ENCODE data around the gene ABCA9. TPM values are rescaled to one million over a fixed set of nuclear protein-coding genes. Genes with fewer than 3 reads are reported as not detected.
"Not testable (repeated sequence)": the region's sequence is repeated elsewhere in the genome, so short reads cannot be mapped to it uniquely, and the experiment has no call there.

The ABCA9 gene
- total RNA-seq, 1 experiment from 2014 or later, result not detected

DNA sequence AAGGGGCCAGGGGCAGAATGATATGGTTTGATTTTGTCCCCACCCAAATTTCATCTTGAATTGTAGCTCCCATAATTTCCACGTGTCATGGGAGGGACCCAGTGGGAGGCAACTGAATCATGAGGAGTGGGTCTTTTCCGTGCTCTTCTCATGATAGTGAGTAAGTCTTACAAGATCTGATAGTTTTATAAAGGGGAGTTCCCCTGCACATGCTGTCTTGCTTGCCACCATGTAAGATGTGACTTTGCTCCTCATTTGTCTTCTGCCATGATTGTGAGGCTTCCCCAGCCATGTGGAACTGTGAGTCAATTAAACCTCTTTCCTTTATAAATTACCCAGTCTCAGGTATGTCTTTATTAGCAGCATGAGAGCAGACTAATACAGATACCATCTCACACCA, 101.6 kb downstream of the ABCA9 start:
- H3K9me3 ChIP-seq (replicated peaks); H3K4me3 ChIP-seq; DNase-seq; H3K27ac ChIP-seq; H3K36me3 ChIP-seq; H3K27me3 ChIP-seq; H3K4me1 ChIP-seq: not testable (repeated sequence)

DNA sequence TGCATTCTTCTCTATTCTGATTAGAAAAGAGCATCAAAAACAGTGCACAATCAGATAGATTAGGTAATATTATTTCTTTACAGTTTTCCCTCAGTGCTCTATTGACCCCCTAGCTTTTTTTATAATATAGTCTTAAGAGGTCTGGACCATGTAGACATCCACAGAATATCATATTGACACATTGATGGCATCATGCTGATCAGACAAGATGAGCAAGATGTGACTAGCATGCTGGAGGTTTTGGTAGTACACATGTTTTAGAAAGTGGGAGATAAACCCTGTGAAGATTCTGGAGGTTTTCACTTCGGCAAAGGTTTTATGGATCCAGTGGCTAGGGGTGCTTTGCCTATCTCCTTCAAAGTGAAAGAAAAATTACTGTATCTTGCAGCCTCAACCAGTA, 102.8 kb downstream of the ABCA9 start:
- Histone ChIP-seq H3K27ac (no peak overlapping the region), H3K4me1 (no peaks in the 10 kb centered on the region), H3K36me3 (no peaks in the 10 kb centered on the region), H3K4me3 (no peak overlapping the region), H3K27me3 (no peaks in the 10 kb centered on the region), H3K9me3 (replicated peaks) (no peaks in the 10 kb centered on the region)
- no peak for DNase-seq

- H3K9me3 ChIP-seq (replicated peaks), result no peaks in the 10 kb centered on the region
- DNase-seq, result no peak
- H3K27me3 ChIP-seq, result no peaks in the 10 kb centered on the region
- no peaks in the 10 kb centered on the region for H3K4me1 ChIP-seq
- no peak within 1 kb of the TSS for H3K4me3 ChIP-seq
- no peak within 1 kb of the TSS for H3K27ac ChIP-seq
- no peaks in the 10 kb centered on the region for H3K36me3 ChIP-seq
These were observed 105.4 kb downstream of the ABCA9 start, which contains the start of gene ABCA8 for GRCh38 chr17:68955181-68955841. TSS of gene ABCA8 (minus strand) at chr17:68955392. CDS start at chr17:68942034, 13,358 bp downstream.

GRCh38 chr17:68954146-68954896, 106.4 kb downstream of the ABCA9 start:
- H3K36me3 ChIP-seq, result no peaks in the 10 kb centered on the region
- H3K9me3 ChIP-seq (replicated peaks), result no peaks in the 10 kb centered on the region
- no peaks in the 10 kb centered on the region for H3K27me3 ChIP-seq
- H3K4me3 ChIP-seq, result no peak overlapping the region
- no peak overlapping the region for H3K27ac ChIP-seq
- H3K4me1 ChIP-seq, result no peaks in the 10 kb centered on the region
- no peak for DNase-seq

DNA sequence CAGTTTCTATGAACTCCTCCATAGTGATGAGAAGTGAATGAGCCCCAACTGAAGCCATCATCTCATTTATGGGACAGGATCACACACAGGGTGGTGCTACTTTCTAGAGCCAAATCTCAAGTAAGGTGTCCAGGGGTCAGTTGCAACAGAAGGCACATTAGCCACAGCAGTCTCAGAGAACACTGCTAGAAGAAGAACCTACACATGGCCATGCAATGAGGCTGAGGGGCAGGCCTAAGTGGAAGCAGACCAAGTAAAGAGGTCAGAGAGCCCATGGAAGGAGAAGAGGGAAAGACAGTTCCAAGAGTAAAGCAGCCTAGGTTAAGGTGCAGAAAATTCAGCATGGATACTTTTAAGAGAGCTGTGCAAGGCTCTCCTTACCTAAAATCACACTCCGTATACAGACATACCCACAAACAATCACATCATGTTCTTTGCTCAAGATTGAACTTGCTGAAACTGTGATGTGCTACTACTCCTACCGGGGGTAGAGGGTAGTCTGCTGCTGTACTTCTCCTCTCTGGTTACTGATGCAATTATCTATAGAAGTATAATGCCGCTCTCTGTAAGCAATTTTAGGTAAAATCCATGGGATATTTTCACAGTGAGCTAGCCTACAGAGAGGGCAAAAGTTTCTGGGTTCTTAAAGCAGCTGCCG, 107.3 kb downstream of the ABCA9 start:
- Histone ChIP-seq H3K9me3 (replicated peaks) (no peaks in the 10 kb centered on the region), H3K27ac (no peak overlapping the region), H3K36me3 (no peaks in the 10 kb centered on the region), H3K4me1 (no peaks in the 10 kb centered on the region), H3K4me3 (no peak overlapping the region), H3K27me3 (no peaks in the 10 kb centered on the region)
- no peak for DNase-seq

GRCh38 chr17:68950725-68951124, 110.0 kb downstream of the ABCA9 start:
- H3K36me3 ChIP-seq, result no peaks in the 10 kb centered on the region
- H3K27me3 ChIP-seq, result no peaks in the 10 kb centered on the region
- no peak overlapping the region for H3K27ac ChIP-seq
- DNase-seq, result no peak
- H3K4me1 ChIP-seq, result no peaks in the 10 kb centered on the region
- H3K4me3 ChIP-seq, result no peak overlapping the region
- H3K9me3 ChIP-seq (replicated peaks), result no peaks in the 10 kb centered on the region

GRCh38 chr17:68947868-68948267, 112.9 kb downstream of the ABCA9 start:
- not testable (repeated sequence) for H3K4me3 ChIP-seq; DNase-seq; H3K27me3 ChIP-seq; H3K9me3 ChIP-seq (replicated peaks); H3K27ac ChIP-seq; H3K36me3 ChIP-seq; H3K4me1 ChIP-seq

GRCh38 chr17:68944435-68945035, 116.2 kb downstream of the ABCA9 start:
- Histone ChIP-seq H3K9me3 (replicated peaks) (no peaks in the 10 kb centered on the region), H3K27me3 (no peaks in the 10 kb centered on the region), H3K36me3 (no peaks in the 10 kb centered on the region), H3K27ac (no peak overlapping the region), H3K4me1 (no peaks in the 10 kb centered on the region), H3K4me3 (no peak overlapping the region)
- DNase-seq, result no peak

- H3K4me3 ChIP-seq, result not testable (repeated sequence)
These were observed 116.9 kb downstream of the ABCA9 start for GRCh38 chr17:68943812-68944182.

GRCh38 chr17:68943123-68943811, 117.5 kb downstream of the ABCA9 start:
- no peak for DNase-seq
- H3K36me3 ChIP-seq, result no peaks in the 10 kb centered on the region
- no peak overlapping the region for H3K27ac ChIP-seq
- no peak overlapping the region for H3K4me3 ChIP-seq
- no peaks in the 10 kb centered on the region for H3K27me3 ChIP-seq
- H3K9me3 ChIP-seq (replicated peaks), result no peaks in the 10 kb centered on the region
- no peaks in the 10 kb centered on the region for H3K4me1 ChIP-seq

More at GRCh38 chr17:68943812-68944182, 116.9 kb downstream of the ABCA9 start:
- not testable (repeated sequence) for H3K27ac ChIP-seq; H3K9me3 ChIP-seq (replicated peaks); DNase-seq; H3K36me3 ChIP-seq; H3K4me1 ChIP-seq; H3K27me3 ChIP-seq

GRCh38 chr17:68942389-68942788, 118.3 kb downstream of the ABCA9 start:
- H3K27me3 ChIP-seq, result no peaks in the 10 kb centered on the region
- H3K36me3 ChIP-seq, result no peaks in the 10 kb centered on the region
- no peak for DNase-seq
- no peak overlapping the region for H3K4me3 ChIP-seq
- no peaks in the 10 kb centered on the region for H3K4me1 ChIP-seq
- no peak overlapping the region for H3K27ac ChIP-seq
- no peaks in the 10 kb centered on the region for H3K9me3 ChIP-seq (replicated peaks)

- H3K9me3 ChIP-seq (replicated peaks), result no peaks in the 10 kb centered on the region
- no peak for DNase-seq
- no peaks in the 10 kb centered on the region for H3K27me3 ChIP-seq
- no peak overlapping the region for H3K27ac ChIP-seq
- no peaks in the 10 kb centered on the region for H3K36me3 ChIP-seq
- H3K4me1 ChIP-seq, result no peaks in the 10 kb centered on the region
- H3K4me3 ChIP-seq, result no peak overlapping the region
These were observed 119.0 kb downstream of the ABCA9 start for GRCh38 chr17:68941761-68942160.

DNA sequence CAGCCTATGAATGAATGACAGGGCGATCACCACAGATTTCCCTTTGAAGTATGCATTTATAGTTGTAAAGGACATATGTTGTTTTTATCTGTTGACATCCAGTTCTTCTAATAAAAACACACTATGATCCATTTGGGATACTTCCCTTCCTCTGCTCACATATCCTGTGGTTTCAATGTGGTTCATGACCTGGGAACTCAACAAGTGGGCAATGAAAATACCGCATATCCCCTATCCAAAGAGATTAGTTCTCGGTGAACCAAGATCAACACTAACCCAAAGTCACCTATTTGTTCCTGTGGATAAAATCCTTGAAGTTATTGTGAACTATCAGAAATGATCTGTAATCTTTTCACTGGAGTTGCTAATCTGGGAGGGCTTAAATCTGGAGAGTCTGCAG, 121.5 kb downstream of the ABCA9 start:
- Histone ChIP-seq H3K4me1 (no peaks in the 10 kb centered on the region), H3K27me3 (no peaks in the 10 kb centered on the region), H3K36me3 (no peaks in the 10 kb centered on the region), H3K4me3 (no peak overlapping the region), H3K9me3 (replicated peaks) (no peaks in the 10 kb centered on the region), H3K27ac (no peak overlapping the region)
- DNase-seq, result no peak

DNA sequence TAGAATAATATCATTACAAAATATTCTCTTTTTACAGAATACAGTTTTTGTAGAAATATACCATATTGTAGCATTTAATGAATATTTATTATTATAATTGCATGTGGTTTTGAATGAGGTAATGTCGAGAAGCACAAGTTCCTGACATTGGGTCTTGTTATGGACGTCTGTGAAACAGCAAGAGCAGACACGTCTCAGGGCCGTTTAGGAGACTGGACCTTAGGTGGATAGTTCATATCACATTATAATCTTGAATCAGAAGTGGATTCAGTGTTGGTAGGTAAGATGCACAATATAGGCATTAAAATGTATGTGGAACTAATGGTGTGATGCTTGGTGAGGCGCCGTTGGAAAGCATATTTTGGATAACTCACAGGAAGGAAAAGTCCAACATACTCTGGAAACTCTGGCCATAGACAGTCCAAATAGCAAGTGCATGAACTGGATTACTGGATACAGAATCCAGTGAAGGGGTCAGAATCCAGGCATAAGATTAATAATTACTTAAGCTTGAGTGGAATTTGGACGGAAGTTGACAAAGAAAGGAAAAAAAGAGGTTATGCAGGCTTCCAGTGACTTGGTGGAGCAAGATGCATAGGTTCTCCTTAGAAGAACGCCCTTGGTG, 122.7 kb downstream of the ABCA9 start:
- Histone ChIP-seq H3K36me3 (no peaks in the 10 kb centered on the region), H3K4me3 (no peak overlapping the region), H3K9me3 (replicated peaks) (no peaks in the 10 kb centered on the region), H3K4me1 (no peaks in the 10 kb centered on the region), H3K27ac (no peak overlapping the region), H3K27me3 (no peaks in the 10 kb centered on the region)
- no peak for DNase-seq
